IPS-11a (cell line): ENCODE results near the gene C17orf50.
A peak's percentile ranks its signal among the peaks of the same experiment; 100 is the strongest.
"Not testable (repeated sequence)": the region's sequence is repeated elsewhere in the genome, so short reads cannot be mapped to it uniquely, and the experiment has no call there.

Experiments
- H3K4me3 ChIP-seq: one replicate; pipeline ENCODE4 v1.5.1; 2013; ENCODE audit warnings: low read depth, low read length, control low read depth

The C17orf50 gene

DNA sequence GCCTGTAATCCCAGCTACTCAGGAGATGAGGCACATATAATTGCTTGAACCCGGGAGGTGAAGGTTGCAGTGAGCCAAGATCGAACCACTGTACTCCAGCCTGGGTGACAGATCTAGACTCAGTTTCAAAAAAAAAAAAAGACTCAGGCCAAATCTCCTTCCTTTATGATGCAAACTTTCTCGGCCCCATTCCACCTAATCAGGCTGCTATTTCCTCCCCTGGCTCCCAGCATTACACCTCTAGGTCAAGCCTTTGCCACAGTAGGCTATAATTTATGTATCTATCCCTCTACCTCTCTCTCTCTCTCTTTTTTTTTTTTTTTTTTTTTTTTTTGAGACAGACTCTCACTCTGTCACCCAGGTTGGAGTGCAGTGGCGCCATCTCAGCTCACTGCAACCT, 9.1 kb upstream of the C17orf50 start:
- not testable (repeated sequence) for H3K4me3 ChIP-seq

- H3K4me3 ChIP-seq: no peak overlapping the region
Observed at GRCh38 chr17:35752471-35752870, 8.2 kb upstream of the C17orf50 start.

GRCh38 chr17:35752945-35753764, 7.5 kb upstream of the C17orf50 start, which contains the start of gene GAS2L2:
TSS of gene GAS2L2 (minus strand) at chr17:35753239. CDS start at chr17:35752850, 389 bp downstream.
- H3K4me3 ChIP-seq: no peak within 1 kb of the TSS

- H3K4me3 ChIP-seq: no peak overlapping the region
Observed at GRCh38 chr17:35757243-35757642, 3.4 kb upstream of the C17orf50 start.

- no peak overlapping the region for H3K4me3 ChIP-seq
Observed at GRCh38 chr17:35761601-35762000, 914 bp downstream of the C17orf50 start.

- no peak overlapping the region for H3K4me3 ChIP-seq
Observed at GRCh38 chr17:35763767-35764122, 3.1 kb downstream of the C17orf50 start.

DNA sequence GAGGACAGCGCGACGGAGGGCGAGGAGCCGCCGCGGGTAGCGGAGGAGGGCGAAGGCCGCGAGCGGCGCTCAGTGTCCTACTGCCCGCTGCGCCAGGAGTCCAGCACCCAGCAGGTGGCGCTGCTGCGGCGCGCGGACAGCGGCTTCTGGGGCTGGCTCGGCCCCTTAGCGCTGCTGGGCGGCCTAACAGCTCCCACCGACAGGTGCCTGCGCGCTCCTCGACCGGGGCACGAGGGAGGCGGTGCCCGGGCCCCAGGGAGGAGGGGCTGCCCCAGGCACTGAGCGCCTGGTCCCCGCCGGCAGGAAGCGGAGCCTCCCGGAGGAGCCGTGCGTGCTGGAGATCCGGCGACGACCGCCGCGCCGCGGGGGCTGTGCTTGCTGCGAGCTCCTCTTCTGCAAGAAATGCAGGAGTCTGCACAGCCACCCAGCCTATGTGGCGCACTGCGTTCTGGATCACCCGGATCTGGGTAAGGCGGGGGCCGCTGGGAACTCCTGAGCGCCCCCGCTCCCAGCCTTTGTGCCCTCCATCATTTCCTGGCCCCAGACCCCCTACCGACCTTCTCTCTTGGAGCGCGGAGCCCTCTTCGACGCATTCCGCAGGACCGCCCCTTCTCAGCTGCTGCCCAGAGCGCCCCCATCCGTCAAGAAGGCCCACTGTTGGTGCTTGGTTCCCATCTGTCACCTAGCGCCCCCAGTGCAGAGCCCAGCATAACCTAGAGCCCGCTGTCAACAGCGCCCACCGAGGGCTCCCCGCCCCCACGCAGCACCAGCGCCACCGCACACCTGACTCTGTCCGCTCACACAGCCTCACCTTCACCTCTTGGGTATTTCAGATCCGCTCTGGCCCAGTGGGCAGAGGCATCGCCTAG, 3.7 kb downstream of the C17orf50 start:
- H3K4me3 ChIP-seq: peak overlapping the region; percentile 51

- H3K4me3 ChIP-seq: no peak overlapping the region
Observed at GRCh38 chr17:35765086-35765710, 4.5 kb downstream of the C17orf50 start.

GRCh38 chr17:35765756-35766488, 5.2 kb downstream of the C17orf50 start:
- H3K4me3 ChIP-seq: no peak overlapping the region

- no peak overlapping the region for H3K4me3 ChIP-seq
Observed at GRCh38 chr17:35766489-35766877, 5.8 kb downstream of the C17orf50 start.

DNA sequence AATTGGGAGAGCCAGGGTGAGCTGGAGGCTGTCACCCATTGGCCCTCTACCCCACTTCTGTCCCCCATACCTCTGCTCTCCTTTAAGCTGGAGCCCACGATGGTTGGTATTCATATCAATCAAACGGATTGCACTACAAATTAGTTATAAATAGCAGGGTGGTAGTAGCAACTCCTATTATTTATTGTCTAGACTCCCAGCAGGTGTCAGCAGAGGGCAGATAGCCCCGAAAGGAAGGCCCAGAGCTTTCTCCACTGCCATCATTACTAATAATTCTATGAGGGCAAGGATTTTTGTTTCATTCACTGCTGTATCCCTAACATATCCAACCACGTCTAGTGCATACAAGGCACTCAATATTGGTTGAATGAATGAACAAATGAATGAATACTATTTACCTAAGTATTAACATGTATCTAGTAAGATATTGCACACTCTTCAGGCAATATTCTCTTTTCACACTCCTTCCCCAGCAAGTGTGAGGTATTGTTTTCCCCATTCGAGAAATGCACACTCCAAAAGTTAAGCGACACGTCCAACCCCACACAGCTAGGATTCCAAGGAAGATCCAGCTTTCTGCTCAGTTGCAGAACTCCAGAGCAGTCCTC, 6.3 kb downstream of the C17orf50 start:
- H3K4me3 ChIP-seq: no peak overlapping the region

DNA sequence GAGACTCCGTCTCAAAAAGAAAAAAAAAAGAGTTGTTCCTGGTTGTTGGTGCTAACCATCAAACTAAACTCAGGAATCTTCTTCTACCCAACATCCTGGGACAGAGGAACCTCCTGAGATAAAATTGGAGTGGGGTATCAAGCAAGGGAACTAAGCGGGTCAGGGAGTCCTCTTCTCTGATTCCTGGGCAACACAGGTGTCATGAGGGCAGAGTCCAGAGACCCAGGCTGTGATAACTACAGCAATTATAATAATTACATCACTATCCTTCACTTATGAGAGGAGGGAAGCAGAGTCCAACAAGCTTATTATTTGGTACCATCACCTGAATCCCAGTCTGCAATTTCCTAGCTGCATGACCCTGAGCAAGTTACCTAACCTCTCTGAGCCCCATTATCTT, 8.1 kb downstream of the C17orf50 start:
- H3K4me3 ChIP-seq: no peak overlapping the region

DNA sequence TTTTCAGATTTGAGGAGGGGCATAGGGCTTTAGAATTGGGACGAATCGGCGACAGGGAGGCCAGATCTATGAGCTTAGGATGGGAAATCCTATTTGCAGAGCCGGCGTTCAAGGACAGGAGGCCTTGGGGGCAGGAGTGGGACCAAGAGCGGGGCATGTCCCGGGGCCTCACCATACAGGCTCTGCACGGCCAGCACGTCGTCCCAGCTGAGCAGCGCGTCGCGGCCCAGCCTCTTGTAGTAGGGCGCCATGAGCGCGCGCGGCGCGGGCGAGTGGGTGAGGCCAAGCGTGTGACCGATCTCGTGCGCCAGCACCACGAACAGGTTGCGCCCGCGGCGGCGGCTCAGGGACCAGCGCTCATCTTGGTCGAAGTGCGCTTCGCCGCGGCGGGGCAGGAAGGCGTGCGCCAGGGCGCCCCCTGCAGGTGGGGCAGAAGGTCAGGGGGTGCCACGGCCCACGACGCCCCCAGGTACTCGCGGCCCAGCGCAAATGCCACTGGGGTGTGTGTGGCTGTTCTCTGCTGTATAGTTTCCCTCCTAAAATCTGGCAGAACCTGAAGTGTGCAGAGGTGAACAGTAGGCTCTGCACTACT, 9.3 kb downstream of the C17orf50 start:
- no peak overlapping the region for H3K4me3 ChIP-seq

DNA sequence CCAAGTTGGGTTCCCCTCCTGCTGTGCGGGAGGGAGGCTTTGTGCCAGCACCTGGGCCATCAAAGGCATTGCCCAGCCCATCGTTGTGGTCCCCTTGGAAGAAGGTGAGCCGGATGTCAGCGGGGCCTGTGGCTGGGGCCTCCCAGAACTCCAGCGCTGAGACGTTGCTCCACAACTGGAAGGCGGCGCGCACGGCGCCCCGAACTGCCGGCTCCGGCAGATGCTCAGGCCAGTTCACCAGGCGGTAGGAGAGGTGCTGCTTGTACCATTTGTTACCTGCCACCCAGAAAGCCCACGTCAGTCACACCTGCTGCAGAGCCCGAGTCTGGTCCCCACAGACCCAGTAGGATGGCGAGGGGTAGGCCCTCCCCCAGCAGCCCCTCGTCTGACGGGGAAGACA, 12.4 kb downstream of the C17orf50 start:
- H3K4me3 ChIP-seq: no peak overlapping the region

- H3K4me3 ChIP-seq: no peak overlapping the region
Observed at GRCh38 chr17:35773679-35774425, 13.2 kb downstream of the C17orf50 start.

DNA sequence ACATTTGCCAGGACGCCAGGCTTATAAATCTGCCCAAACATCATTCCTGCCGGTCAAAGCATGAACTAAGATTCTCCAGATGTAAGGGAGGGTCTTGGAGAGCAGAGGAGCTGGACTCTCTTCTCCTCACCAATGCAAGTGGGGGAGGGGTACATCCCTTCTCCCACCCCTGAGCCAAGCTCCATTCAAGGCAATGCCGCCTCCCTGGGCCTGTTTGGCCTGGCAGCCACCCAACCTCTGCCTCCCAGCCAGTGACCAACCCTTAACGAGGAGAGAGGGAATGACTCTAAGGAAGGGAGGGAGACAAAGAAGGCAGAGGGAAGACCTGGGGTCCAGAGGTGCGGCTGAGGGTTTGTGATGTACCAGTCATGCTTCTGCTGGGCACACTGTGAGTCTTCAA, 13.8 kb downstream of the C17orf50 start:
- no peak overlapping the region for H3K4me3 ChIP-seq

GRCh38 chr17:35775039-35775438, 14.4 kb downstream of the C17orf50 start:
- H3K4me3 ChIP-seq: no peak overlapping the region

DNA sequence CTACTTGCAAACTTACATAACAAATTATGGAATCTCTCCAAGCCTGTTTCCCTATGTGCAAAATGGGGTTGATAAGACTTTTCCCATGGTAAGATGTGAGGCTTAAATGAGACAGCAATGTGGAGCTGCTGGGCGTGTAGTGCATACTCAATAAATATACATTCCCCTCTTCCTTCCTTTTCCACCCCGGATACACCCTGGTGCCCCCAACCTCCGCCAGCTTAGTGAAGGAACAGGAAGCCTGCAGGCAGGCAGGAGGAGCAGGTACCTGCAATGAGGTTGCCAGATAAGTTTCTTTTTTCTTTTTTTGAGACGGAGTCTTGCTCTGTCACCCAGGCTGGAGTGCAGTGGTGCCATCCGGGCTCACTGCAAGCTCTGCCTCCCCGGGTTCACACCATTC, 14.9 kb downstream of the C17orf50 start:
- no peak overlapping the region for H3K4me3 ChIP-seq

- H3K4me3 ChIP-seq: no peak overlapping the region
Observed at GRCh38 chr17:35778641-35779196, 18.0 kb downstream of the C17orf50 start.
